MM.1S (cell line): Measurements from ENCODE around the gene NRXN3.

ENCODE experiments used
- DNase-seq: peaks from one replicate; pipeline ENCODE4 v3.0.0-alpha.2; 2015
- H2AFZ ChIP-seq: fragments of 300-600 bp; sonication (generic); 2 replicates; pipeline ENCODE4 v1.6.0; 2016; ENCODE audit warnings: antibody characterized with exemption, low read length
- H3F3A ChIP-seq: fragments of 300-600 bp; sonication (generic); 2 replicates; pipeline ENCODE4 v1.6.1; 2016; ENCODE audit warnings: mild to moderate bottlenecking, antibody characterized with exemption, low read length, moderate library complexity, mixed read lengths; ENCODE audit not compliant: insufficient read depth
- H3K27ac ChIP-seq: fragments of 300-600 bp; sonication (generic); 2 replicates; pipeline ENCODE4 v1.5.1; 2016; ENCODE audit warnings: mild to moderate bottlenecking, low read length
- H3K27me3 ChIP-seq: fragments of 300-600 bp; sonication (generic); replicated peaks from 2 replicates; pipeline ENCODE4 v1.6.0; 2016; ENCODE audit warnings: low read length; ENCODE audit not compliant: insufficient read depth
- H3K36me3 ChIP-seq: fragments of 300-600 bp; sonication (generic); replicated peaks from 2 replicates; pipeline ENCODE4 v1.6.1; 2016; ENCODE audit warnings: mild to moderate bottlenecking, low read length, mixed read lengths; ENCODE audit not compliant: insufficient read depth
- H3K4me1 ChIP-seq: fragments of 300-600 bp; sonication (generic); 2 replicates; pipeline ENCODE4 v1.6.1; 2016; ENCODE audit warnings: low read length, mixed read lengths
- H3K4me2 ChIP-seq: fragments of 300-600 bp; sonication (generic); 2 replicates; pipeline ENCODE4 v1.6.0; 2016; ENCODE audit warnings: low read depth, low read length
- H3K4me3 ChIP-seq: fragments of 300-600 bp; sonication (generic); 2 replicates; pipeline ENCODE4 v1.5.1; 2016; ENCODE audit warnings: low read length, mixed read lengths
- H3K79me2 ChIP-seq: fragments of 300-600 bp; sonication (generic); 2 replicates; pipeline ENCODE4 v1.6.1; 2016; ENCODE audit warnings: mixed run types, low read length, mixed read lengths
- H3K9ac ChIP-seq: fragments of 300-600 bp; sonication (generic); 2 replicates; pipeline ENCODE4 v1.6.1; 2016; ENCODE audit warnings: low read length, mixed read lengths
- H3K9me2 ChIP-seq: fragments of 300-600 bp; sonication (generic); replicated peaks from 2 replicates; pipeline ENCODE4 v1.6.1; 2016; ENCODE audit warnings: mild to moderate bottlenecking, low read length, mixed read lengths; ENCODE audit not compliant: insufficient read depth
- H3K9me3 ChIP-seq: fragments of 300-600 bp; sonication (generic); replicated peaks from 2 replicates; pipeline ENCODE4 v1.6.1; 2016; ENCODE audit warnings: mild to moderate bottlenecking, low read length, mixed read lengths; ENCODE audit not compliant: insufficient read depth
- H4K20me1 ChIP-seq: fragments of 300-600 bp; sonication (generic); 2 replicates; pipeline ENCODE4 v1.6.1; 2016; ENCODE audit warnings: mild to moderate bottlenecking, low read length, moderate library complexity, mixed read lengths; ENCODE audit not compliant: insufficient read depth
- CTCF ChIP-seq: fragments of 300-600 bp; sonication (generic); IDR thresholded peaks from 2 replicates; pipeline ENCODE4 v1.5.1; 2016; ENCODE audit warnings: antibody characterized with exemption, low read length, mixed read lengths
- EZH2 ChIP-seq: fragments of 300-600 bp; sonication (generic); optimal IDR thresholded peaks from 2 replicates; pipeline ENCODE3; 2017; ENCODE audit warnings: low read depth, mild to moderate bottlenecking, antibody characterized with exemption, low read length, mixed read lengths
- EZH2phosphoT487 ChIP-seq: fragments of 300-600 bp; sonication (generic); IDR thresholded peaks from 2 replicates; pipeline ENCODE4 v1.6.1; 2018; ENCODE audit warnings: antibody characterized with exemption, low read length

The NRXN3 gene

GRCh38 chr14:78401866-78402265 lies 231.7 kb downstream of the NRXN3 start:
- DNase-seq: no peak
- no peaks in the 10 kb centered on the region for H3K9me3 ChIP-seq
- no peaks in the 10 kb centered on the region for H3K9me2 ChIP-seq
- H3K4me3 ChIP-seq: no peak overlapping the region
- H3K27me3 ChIP-seq: no peaks in the 10 kb centered on the region
- no peak for TF ChIP-seq EZH2phosphoT487
- no peak for TF ChIP-seq CTCF
- no peak for TF ChIP-seq EZH2
- H4K20me1 ChIP-seq: no peaks in the 10 kb centered on the region
- no peaks in the 10 kb centered on the region for H3K4me1 ChIP-seq
- no peaks in the 10 kb centered on the region for H3K79me2 ChIP-seq
- no peak overlapping the region for H3K9ac ChIP-seq
- H3K27ac ChIP-seq: no peak overlapping the region
- no peaks in the 10 kb centered on the region for H3F3A ChIP-seq
- no peak overlapping the region for H3K4me2 ChIP-seq
- H3K36me3 ChIP-seq: no peaks in the 10 kb centered on the region
- H2AFZ ChIP-seq: no peak overlapping the region

GRCh38 chr14:78403278-78403815 lies 233.2 kb downstream of the NRXN3 start:
- Histone ChIP-seq H3K4me1 (no peaks in the 10 kb centered on the region), H4K20me1 (no peaks in the 10 kb centered on the region), H3K27me3 (no peaks in the 10 kb centered on the region), H3K4me2 (no peak overlapping the region), H3K4me3 (no peak overlapping the region), H3F3A (no peaks in the 10 kb centered on the region), H3K9ac (no peak overlapping the region), H3K9me3 (no peaks in the 10 kb centered on the region), H3K36me3 (no peaks in the 10 kb centered on the region), H3K27ac (no peak overlapping the region), H3K79me2 (no peaks in the 10 kb centered on the region), H2AFZ (no peak overlapping the region), H3K9me2 (no peaks in the 10 kb centered on the region)
- DNase-seq: no peak
- TF ChIP-seq CTCF (no peak), EZH2phosphoT487 (no peak), EZH2 (no peak)

GRCh38 chr14:78405079-78405856 lies 235.1 kb downstream of the NRXN3 start:
- H3K9me2 ChIP-seq: no peaks in the 10 kb centered on the region
- H3K4me1 ChIP-seq: no peaks in the 10 kb centered on the region
- no peaks in the 10 kb centered on the region for H3K79me2 ChIP-seq
- no peak for DNase-seq
- H3K4me3 ChIP-seq: no peak overlapping the region
- H3K27me3 ChIP-seq: no peaks in the 10 kb centered on the region
- H3K9me3 ChIP-seq: no peaks in the 10 kb centered on the region
- no peak overlapping the region for H3K4me2 ChIP-seq
- no peak overlapping the region for H2AFZ ChIP-seq
- H4K20me1 ChIP-seq: no peaks in the 10 kb centered on the region
- H3K9ac ChIP-seq: no peak overlapping the region
- no peaks in the 10 kb centered on the region for H3F3A ChIP-seq
- no peaks in the 10 kb centered on the region for H3K36me3 ChIP-seq
- TF ChIP-seq CTCF: no peak
- no peak for TF ChIP-seq EZH2phosphoT487
- no peak for TF ChIP-seq EZH2
- no peak overlapping the region for H3K27ac ChIP-seq
